HepG2 (cell line): ENCODE measurements around the gene TRAPPC3. TPM values are rescaled to one million over a fixed set of nuclear protein-coding genes. Genes with fewer than 3 reads are reported as not detected.
A peak's percentile ranks its signal among the peaks of the same experiment; 100 is the strongest.

ENCODE experiments used
- AGO2 ChIP-seq: fragments of 200-400 bp; formaldehyde crosslinking; optimal IDR thresholded peaks from 2 replicates; pipeline ENCODE3; 2017; ENCODE audit warnings: mild to moderate bottlenecking, low read depth, low read length, moderate library complexity
- CENPT ChIP-seq: sonication (generic); formaldehyde crosslinking; IDR thresholded peaks from 2 replicates; pipeline ENCODE4 v1.8.0; 2022; ENCODE audit warnings: low read depth, mild to moderate bottlenecking, moderate library complexity, missing genetic modification reagents
- FOXP4 ChIP-seq: sonication (generic); formaldehyde crosslinking; IDR thresholded peaks from 2 replicates; pipeline ENCODE4 v1.4.0; 2020; ENCODE audit warnings: missing genetic modification reagents
- HMG20B ChIP-seq: conservative IDR thresholded peaks from 2 replicates; pipeline ENCODE4 v1.6.1; 2016; ENCODE audit warnings: missing genetic modification reagents, missing compliant biosample characterization
- JARID2 ChIP-seq: sonication (generic); formaldehyde crosslinking; IDR thresholded peaks from 2 replicates; pipeline ENCODE4 v1.8.1; 2023; ENCODE audit warnings: missing genetic modification reagents, inconsistent platforms; ENCODE audit not compliant: insufficient replicate concordance
- SMAD3 ChIP-seq: sonication (generic); formaldehyde crosslinking; IDR thresholded peaks from 2 replicates; pipeline ENCODE4 v1.4.0; 2020; ENCODE audit warnings: missing genetic modification reagents
- TRIM22 ChIP-seq: fragments of 450-650 bp; IDR thresholded peaks from 2 replicates; pipeline ENCODE4 v1.6.1; 2017
- ZBTB4 ChIP-seq: sonication (generic); formaldehyde crosslinking; IDR thresholded peaks from 2 replicates; pipeline ENCODE4 v1.4.0; 2020; ENCODE audit warnings: missing genetic modification reagents, mild to moderate bottlenecking, borderline replicate concordance
- ZNF326 ChIP-seq: sonication (generic); formaldehyde crosslinking; IDR thresholded peaks from 2 replicates; pipeline ENCODE4 v1.4.0; 2020; ENCODE audit warnings: missing genetic modification reagents, borderline replicate concordance
- ZNF841 ChIP-seq: sonication (generic); formaldehyde crosslinking; IDR thresholded peaks from 2 replicates; pipeline ENCODE4 v1.8.1; 2023; ENCODE audit warnings: missing genetic modification reagents, borderline replicate concordance
- ZSCAN22 ChIP-seq: sonication (generic); formaldehyde crosslinking; IDR thresholded peaks from 2 replicates; pipeline ENCODE4 v1.4.0; 2020; ENCODE audit warnings: mild to moderate bottlenecking, missing genetic modification reagents
- polyA plus RNA-seq, 8 experiments: library from polyadenylated mRNA; depleted of rRNA in 3 of 8; stranded (reverse) in 7 of 8; unstranded in 1 of 8; fragments of >200 nt; fragmentation: Illumina TruSeq in 4 of 8; extraction: Trizol in 4 of 8; gene quantifications; 2 replicates each; pipeline versions ENCODE4 v1.2.1 to v1.2.3, GENCODE V29; 2011 to 2016; ENCODE audit warnings: low read depth in 4 of 8, missing spikeins in 1 of 8, mixed read lengths in 1 of 8; ENCODE audit not compliant: insufficient read depth in 1 of 8
- total RNA-seq, 5 experiments: library from RNA; depleted of rRNA; stranded (reverse); fragments of >200 nt; fragmentation: Illumina TruSeq; extraction: Trizol; gene quantifications; 2 replicates each; pipeline ENCODE4 v1.2.3, GENCODE V29; 2016; ENCODE audit warnings: low read depth in 1 of 5
- TF ChIP-seq, protein P1 (sequence below): sonication (generic); formaldehyde crosslinking; IDR thresholded peaks from 2 replicates; pipeline ENCODE4 v1.5.1; 2020; ENCODE audit warnings: missing genetic modification reagents, mild to moderate bottlenecking, borderline replicate concordance
- TF ChIP-seq, protein P2 (sequence below): sonication (generic); formaldehyde crosslinking; IDR thresholded peaks from 2 replicates; pipeline ENCODE4 v1.5.1; 2020; ENCODE audit warnings: mild to moderate bottlenecking, missing genetic modification reagents, borderline replicate concordance
- TF ChIP-seq, protein P3 (sequence below): IDR thresholded peaks from 2 replicates; pipeline ENCODE4 v1.6.1; 2016; ENCODE audit warnings: mild to moderate bottlenecking, missing biosample characterization, missing genetic modification reagents

The TRAPPC3 gene
- total and polyA plus RNA-seq, 2 of the 13 experiments (the other 11 are each of a cell fraction or from before 2014, with no cell fraction given): 53.7 to 62.4 TPM

DNA sequence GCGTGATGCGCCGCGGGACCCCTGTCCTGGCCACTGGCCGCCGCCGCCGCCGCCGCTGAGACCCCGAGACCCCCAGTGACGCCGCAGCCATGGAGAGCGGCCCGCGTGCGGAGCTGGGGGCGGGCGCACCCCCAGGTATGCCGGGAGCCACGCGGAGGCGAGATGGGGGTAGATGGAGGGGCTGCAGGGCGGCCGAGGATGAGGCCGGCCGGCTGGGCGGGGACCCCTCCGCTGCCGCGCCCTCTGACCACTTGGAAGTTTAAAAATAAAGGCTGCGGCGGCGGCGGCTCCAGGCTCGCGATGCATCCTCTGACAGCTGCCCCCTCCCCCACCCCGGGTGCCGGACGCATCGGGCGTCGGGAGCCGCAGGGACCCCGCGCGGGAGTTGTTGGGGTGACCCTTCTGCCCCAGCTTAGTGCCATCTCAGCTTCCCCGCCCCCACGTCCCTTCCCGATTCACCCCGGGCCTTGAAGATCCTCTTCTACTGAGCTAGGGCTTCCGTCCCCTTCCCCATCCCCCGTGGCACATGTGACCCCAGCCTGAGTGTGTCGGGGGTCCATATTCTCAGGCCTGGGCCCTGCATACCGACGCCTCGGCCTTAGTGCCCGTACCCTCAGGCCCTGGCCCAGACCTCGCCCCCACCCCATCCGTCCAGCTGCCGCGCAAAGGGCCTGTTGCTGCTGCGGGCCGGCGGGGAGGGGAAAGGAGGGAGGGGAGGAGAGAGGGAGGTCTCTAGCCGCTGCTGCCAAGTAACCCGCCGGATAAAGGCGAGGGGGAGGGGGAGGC, 7.2 kb upstream of the TRAPPC3 start (continued):
- TF ChIP-seq, protein P1, sequence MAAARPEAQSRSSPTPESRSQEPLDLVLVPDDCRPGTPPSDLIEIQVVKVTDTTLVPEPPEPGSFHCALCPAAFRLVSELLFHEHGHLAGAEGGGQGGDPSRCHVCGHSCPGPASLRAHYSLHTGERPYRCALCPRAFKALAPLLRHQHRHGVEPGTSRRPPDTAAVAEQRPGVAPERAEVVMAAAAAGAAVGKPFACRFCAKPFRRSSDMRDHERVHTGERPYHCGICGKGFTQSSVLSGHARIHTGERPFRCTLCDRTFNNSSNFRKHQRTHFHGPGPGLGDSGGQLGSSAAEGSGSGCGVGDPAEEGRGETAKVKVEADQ: no peak
- TF ChIP-seq CENPT (CRISPR knock-in tag) (no peak), ZNF326 (no peak), SMAD3 (CRISPR knock-in tag) (no peak), FOXP4 (CRISPR knock-in tag) (no peak), AGO2 (peak; percentile 39), ZSCAN22 (CRISPR knock-in tag) (no peak), HMG20B (CRISPR knock-in tag) (no peak), TRIM22 (no peak), JARID2 (CRISPR knock-in tag) (no peak), ZBTB4 (no peak), ZNF841 (CRISPR knock-in tag) (no peak)
- TF ChIP-seq, protein P2, sequence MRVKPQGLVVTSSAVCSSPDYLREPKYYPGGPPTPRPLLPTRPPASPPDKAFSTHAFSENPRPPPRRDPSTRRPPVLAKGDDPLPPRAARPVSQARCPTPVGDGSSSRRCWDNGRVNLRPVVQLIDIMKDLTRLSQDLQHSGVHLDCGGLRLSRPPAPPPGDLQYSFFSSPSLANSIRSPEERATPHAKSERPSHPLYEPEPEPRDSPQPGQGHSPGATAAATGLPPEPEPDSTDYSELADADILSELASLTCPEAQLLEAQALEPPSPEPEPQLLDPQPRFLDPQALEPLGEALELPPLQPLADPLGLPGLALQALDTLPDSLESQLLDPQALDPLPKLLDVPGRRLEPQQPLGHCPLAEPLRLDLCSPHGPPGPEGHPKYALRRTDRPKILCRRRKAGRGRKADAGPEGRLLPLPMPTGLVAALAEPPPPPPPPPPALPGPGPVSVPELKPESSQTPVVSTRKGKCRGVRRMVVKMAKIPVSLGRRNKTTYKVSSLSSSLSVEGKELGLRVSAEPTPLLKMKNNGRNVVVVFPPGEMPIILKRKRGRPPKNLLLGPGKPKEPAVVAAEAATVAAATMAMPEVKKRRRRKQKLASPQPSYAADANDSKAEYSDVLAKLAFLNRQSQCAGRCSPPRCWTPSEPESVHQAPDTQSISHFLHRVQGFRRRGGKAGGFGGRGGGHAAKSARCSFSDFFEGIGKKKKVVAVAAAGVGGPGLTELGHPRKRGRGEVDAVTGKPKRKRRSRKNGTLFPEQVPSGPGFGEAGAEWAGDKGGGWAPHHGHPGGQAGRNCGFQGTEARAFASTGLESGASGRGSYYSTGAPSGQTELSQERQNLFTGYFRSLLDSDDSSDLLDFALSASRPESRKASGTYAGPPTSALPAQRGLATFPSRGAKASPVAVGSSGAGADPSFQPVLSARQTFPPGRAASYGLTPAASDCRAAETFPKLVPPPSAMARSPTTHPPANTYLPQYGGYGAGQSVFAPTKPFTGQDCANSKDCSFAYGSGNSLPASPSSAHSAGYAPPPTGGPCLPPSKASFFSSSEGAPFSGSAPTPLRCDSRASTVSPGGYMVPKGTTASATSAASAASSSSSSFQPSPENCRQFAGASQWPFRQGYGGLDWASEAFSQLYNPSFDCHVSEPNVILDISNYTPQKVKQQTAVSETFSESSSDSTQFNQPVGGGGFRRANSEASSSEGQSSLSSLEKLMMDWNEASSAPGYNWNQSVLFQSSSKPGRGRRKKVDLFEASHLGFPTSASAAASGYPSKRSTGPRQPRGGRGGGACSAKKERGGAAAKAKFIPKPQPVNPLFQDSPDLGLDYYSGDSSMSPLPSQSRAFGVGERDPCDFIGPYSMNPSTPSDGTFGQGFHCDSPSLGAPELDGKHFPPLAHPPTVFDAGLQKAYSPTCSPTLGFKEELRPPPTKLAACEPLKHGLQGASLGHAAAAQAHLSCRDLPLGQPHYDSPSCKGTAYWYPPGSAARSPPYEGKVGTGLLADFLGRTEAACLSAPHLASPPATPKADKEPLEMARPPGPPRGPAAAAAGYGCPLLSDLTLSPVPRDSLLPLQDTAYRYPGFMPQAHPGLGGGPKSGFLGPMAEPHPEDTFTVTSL: no peak; the same call in 1 of the 2 replicates
- TF ChIP-seq, protein P3, sequence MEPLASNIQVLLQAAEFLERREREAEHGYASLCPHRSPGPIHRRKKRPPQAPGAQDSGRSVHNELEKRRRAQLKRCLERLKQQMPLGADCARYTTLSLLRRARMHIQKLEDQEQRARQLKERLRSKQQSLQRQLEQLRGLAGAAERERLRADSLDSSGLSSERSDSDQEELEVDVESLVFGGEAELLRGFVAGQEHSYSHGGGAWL: no peak; the same call in 1 of the 2 replicates
